Fibroblast of skin of left biceps (primary cell): Measurements from ENCODE around the gene USH1G.

Source experiments
- DNase-seq, 2 experiments: peaks; one replicate each; pipeline ENCODE4 v3.0.0-alpha.2; 2013; ENCODE audit warnings: low read depth in 2 of 2

The USH1G gene

DNA sequence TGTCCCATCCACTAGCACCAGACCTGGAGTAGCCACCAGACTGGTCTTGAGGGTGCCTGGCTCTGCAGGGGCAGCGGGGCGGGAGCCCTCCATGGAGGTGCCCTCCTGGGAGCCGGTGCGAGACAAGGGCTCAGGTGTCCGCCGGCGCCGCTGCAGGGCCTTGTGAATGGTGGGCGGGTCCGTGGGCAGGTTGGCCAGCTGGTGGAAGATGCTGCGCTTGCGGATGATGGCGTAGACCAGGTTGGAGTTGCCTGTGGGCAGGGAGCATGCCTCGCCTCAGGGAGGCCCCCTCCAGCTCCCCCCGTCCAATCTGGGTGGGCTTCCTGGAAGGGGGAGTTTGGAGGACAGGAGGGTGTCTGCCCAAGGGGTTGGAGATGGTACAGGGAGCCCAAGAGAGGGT is 31.1 kb upstream of the USH1G start:
- DNase-seq = no peak

DNA sequence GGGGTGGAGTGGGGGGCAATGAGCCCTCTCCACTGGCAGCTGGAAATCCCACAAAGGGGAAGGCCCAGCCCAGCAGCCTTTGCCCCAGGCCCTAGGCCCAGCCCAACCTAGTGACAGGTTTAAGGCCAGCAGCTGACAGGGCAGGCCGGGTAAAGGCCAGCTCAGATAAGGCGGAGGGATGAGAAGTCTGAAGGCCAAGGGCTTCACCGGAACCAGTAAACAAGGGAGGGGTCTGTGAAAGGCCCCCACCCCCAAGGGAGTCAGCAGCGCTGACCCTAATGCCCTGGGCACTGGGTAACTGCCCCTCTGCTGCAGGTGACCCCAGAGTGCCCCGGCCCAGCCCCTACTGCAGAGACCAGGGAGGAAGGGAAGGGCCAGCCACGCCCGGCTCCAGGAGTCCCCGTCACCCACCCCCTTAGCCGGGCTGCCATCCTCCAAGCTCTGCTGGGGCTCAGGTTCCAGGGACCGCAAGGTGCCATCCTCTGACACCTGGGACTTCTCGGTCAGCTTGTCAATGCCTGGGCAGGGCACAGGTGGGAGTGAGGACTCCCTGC is 30.2 kb upstream of the USH1G start:
- no peak for DNase-seq

DNA sequence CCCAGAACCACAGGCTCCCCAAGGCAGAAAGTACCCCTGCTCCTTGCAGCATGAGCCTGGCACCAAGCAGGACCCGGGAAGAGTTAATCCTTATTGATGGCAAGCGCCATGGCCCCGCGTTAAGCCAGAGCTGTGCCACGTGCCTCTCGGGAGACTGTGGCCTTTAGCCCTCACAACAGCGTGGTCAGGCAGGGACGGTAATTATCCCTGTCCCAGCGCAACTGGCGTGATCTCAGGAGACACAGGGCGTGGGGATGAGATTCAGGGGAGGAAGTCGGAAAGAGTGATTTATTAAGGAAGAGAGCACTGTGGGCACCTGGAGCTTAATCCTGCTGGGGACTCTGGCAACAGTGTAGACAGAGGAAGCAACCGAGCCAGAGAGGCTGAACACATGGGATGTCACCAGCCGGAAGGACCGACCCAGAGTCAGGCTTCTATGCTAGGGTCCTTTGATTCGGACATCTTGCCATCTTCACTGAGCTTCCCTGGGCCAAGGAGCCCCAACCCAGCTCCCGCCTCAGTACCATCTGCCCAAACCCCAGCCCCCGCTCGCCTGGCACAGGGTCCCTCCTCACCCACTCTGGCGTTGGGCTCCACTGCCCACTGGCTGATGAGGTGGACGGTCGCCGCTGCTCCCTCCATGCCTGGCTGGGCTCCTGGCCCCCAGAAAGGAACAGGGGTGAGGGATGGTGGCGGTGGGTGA is 29.5 kb upstream of the USH1G start:
- no peak for DNase-seq

DNA sequence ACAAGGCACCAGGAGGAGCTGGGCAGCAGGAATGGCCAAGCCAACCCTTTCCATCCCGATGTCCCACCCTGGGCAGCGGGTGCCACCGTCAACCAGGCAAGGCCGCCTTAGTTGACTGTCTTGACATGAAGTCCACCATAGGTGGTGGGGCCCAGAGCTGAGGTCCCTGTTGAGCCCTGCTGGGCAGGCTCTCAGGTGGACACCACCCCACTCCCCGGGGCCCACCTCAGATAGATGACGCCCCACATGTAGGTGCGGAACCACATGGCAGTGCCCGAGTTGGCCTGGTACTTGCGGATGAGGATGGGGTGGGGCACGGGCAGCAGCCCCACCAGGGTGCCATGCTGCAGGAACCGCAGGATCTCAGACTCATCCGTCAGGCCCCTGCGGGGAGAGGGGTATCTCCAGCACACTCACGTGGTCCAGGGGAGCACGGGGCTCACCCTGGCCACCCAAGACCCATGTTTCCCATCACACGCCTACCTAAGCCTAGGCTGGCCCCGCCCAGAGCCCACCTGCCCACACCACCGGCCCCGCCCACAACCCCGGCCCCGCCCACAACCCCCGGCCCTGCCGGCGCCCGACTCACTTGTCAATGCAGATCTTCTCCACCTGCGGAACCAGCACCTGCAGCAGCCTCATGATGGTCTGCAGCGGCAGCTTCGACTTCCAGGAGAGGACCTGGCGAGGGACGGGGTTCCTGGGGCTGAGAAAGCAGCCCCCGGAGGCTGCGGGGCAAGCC is 28.8 kb upstream of the USH1G start:
- no peak for DNase-seq

DNA sequence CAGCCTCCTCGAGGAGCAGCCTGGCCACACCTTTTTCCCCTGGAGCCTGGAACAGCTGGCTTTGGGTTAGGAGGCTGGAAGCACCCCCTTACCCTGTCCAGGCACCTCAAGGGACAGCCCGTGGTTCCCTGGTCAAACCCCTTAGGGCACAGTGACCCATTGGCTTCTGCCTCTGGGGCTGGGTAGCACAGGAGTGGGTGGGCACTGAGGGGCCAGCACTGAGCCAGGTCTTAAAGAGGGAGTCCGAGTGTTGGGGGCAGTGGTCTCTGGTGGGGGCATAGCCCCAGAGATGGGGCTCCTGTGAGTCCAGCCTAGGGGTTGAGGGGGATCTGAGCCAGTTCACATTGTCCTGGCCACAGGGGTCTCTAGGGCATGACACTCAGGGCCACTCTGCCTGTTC is 28.0 kb upstream of the USH1G start:
- DNase-seq = no peak

DNA sequence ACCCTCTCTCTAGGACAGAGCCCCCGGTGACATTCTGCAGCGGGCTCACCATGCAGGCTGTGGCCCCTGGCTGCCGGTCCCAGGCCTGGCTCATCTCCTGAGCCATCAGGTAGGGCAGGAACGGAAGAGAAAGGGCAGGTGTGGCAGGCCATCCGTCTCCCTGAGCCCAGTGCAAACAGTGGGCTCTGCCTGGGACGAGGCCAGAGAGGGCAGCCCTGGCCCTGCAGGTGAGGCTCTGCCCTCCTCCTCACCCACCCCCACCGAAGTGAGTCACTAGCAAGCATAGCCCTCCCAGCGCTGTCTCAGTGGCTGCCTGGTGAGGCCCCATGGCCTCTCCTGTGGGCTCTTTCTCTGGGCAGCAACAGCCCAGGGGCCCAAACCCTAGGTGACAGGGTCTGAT is 27.2 kb upstream of the USH1G start:
- no peak for DNase-seq

DNA sequence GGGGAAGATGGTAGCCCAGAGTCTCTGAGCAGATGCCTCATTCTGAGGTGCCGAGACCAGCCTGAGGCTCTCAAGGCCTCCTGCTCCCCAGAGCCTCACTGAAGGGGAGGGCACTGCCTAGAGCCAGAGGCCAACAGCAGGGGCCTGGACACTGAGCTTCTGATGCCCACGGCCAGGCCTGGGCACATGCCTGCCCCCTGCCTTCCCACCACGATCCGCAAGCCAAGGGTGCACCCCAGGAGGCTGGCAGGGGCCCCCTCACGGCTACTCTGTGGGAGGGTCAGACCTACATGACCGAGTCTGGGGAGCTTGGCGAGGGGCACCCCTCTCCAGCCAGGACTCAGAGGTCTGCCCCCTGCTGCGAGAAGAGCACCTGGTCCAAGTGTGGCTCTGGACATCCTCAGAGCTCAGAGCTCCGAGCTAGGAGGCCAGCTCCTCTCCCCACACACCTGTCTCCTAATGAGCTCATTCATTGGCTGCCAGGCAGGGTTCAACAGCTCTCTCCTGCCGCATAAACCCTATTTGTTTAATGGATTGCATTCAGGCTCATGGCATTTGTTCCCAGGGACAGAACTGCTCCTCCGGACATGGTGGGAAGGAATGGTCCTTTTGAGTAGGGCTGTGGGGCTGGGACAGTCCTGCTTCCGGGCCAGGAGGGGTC is 26.5 kb upstream of the USH1G start:
- no peak for DNase-seq

DNA sequence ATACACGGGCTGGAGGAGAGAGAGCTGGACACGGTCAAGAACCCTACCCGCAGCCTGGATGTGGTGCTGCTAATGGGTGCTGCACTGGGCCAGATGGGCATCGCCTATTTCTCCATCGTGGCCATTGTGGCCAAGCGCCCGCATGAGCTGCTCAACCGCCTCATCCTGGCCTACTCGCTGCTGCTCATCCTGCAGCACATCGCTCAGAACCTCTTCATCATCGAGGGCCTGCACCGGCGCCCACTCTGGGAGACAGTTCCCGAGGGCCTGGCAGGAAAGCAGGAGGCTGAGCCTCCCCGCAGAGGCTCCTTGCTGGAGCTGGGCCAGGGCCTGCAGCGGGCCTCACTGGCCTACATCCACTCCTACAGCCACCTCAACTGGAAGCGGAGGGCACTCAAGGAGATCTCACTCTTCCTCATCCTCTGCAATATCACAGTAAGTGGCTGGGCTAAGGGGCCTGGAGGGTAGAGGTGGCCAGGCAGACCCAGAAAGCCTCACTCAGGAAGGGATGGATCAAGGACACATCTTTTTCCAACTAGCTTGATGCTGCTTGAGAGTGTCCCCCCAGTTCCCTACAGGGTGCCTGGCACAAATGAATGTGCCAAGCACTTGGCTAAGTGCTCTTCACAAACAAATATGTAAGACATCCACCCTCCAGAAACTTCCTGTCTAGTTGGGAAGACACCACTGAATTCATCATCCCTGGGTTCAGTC is 24.1 kb upstream of the USH1G start:
- no peak for DNase-seq

DNA sequence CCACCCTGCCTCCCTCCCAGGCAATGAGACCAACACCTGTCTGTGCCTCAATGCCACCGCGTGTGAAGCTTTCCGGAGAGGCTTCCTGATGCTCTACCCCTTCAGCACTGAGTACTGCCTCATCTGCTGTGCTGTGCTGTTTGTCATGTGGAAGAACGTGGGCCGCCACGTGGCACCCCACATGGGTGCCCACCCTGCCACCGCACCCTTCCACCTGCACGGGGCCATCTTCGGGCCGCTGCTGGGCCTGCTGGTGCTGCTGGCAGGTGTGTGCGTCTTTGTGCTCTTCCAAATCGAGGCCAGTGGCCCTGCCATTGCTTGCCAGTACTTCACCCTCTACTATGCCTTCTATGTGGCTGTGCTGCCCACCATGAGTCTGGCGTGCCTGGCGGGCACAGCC is 23.6 kb upstream of the USH1G start:
- no peak for DNase-seq

DNA sequence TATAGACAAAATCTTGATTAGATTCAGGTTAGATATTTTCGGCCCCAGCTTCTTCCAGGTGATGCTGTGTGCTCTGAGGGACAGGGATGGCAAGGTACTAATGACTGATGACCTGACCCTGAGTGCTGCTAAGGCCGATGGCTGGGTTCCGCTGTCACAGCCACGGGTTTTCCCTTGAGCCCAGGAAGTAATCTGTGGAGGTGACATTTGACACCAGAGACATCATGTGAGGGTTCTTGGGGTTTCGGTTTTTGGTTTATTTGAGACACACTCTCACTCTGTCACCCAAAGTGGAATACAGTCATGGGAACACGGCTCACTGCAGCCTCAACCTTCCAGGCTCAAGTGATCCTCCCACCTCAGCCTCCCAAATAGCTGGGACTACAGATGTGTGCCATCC is 22.5 kb upstream of the USH1G start:
- no peak for DNase-seq

DNA sequence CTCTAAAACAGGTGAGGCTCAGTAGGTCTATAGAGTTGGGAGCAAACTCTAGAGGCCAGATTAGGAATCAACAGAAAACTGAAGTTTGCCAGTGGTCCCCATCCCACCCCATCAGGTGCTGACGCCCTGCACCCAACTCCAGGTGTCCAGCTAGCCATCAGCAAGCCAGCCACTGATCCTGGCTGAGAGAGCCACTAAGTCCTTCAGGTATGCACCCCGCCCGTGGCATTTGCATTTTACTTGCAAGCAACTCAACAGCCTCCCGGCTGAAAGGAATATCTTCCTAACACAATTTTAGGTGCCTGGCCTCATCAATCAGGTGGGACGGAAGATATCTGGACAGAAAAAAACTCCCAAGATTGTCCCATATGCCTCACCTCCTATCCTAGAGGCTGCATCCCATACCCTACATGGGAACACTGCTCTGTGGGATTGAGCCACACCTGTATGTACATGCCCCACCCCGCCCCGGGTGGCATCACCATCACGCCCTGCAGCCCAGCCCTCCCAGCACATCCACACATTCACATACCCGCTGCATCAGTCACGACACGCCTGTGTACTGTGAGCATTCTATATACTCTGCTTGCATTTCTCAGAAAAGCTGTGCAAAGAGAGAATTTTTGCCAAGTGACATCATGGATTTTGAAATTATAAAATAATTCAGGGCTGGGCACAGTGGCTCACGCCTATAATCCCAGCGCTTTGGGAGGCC is 20.9 kb upstream of the USH1G start:
- no peak for DNase-seq

DNA sequence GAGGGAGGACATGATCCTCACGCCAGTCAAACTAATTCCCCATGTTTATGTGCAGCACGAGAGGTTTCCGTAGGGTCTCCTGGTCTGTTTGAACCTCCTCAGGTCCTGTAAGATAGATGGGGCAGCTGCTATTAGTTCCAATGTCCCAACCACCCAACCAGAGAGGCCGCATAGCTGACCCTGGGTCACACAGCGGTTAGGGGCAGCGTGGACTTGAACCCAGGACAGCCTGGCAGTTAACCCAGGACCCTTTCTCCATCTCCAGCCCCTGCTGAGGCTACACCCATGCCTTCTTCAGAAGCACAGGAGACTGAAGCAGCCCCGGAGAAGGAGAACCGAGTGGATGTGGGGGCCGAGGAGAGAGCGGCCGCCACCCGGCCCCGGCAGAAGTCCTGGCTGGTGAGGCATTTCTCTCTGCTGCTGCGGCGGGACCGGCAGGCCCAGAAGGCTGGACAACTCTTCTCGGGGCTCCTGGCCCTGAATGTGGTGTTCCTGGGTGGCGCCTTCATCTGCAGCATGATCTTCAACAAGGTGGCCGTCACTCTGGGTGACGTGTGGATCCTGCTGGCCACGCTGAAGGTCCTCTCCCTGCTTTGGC is 18.2 kb upstream of the USH1G start:
- DNase-seq = no peak

DNA sequence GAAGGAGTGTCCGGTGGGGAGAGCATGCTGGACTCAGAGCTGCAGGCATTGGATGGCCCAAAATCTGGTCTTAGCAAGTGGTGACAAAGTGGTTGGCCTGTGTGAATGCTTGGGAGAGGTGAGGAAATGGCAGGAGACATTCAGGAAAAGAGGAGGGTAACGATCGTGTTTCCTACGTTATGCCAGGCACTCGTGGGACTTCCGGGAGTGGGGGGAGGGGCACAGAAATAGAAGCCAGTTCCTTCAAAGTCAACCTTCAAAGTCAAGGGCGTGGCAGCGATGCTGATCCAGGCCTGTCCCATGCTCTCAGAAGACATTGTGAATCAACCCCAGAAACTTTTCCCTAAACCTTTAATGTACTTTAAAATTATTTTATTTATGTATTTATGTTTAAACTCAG is 16.5 kb upstream of the USH1G start:
- DNase-seq = no peak

DNA sequence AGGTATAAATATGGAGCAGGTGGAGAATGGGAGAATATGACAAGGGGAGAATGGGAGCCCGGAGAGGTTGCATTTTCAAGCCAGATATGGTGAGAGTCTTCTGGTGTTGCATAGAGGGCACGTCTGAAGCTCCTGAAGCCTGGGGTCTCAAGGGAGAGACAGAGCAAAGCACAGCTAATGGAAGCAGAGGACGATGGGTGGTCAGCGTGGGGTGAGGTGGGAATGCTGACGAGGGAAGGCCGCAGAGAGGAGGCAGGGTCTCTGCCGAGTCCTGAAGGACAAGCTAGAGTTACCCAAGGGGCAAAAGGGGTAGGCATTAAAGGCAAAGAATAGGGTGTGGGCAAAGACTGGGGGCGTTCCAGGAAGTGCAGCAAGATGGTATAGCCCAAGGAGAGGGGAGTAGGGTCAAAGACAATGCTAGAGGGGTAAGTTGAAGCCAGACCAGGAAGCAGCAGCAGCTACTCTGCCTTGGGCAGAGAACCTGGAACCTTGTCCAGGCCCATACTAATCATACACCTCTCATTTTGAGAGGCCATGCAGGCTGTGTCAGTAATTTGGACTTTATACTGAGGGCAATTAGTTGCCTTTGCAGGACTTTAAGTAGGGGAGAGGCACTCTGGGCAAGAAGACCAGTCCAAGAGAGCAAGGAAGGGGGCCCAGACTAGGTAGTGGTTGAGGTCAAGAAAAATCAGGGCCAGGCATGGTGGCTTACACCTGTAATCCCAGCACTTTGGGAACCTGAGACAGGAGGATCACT is 15.3 kb upstream of the USH1G start:
- DNase-seq = no peak

DNA sequence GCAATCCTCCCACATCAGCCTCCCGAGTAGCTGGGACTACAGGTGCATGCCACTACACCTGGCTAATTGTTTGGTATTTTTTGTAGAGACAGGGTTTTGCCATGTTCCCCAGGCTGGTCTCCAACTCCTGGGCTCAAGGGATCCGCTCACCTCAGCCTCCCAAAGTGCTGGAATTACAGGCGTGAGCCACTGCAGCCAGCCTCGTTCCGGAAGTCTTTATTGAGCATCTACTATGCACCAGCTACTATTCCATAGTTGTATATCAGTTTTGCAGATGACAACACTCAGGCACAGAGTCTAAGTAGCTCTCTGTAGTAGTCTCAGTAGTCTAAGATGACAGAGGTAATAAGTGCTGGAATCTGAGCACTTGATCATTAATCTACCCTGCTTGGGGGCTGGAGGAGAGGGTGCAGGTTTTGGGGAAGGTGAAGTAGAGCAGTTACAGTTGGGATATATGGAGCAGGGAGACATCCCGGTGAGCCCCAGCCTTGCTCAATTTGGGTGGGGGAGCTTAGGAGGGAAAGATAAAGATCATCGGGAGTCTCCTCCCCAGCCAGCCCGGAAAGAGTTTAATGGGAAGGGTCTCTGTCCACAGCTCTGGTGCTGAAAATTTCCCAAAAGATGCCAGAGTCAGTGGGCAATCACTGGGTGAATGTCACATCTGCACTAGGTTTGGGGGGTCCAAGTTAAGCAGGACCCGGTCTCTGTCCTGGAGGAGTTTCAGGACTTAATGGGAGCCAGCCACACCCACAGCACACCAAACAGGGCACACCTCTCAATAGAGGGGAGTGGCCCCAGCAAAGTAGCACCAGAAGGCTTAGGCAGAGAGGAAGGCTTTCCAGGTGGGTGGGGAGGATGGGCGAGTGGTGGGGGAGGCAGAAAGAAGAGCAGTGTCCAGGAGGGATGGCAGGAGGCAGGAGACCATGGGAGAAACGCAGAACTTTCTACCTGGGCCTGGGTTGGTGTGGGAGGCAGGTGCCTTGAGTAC is 14.3 kb upstream of the USH1G start:
- DNase-seq = no peak

DNA sequence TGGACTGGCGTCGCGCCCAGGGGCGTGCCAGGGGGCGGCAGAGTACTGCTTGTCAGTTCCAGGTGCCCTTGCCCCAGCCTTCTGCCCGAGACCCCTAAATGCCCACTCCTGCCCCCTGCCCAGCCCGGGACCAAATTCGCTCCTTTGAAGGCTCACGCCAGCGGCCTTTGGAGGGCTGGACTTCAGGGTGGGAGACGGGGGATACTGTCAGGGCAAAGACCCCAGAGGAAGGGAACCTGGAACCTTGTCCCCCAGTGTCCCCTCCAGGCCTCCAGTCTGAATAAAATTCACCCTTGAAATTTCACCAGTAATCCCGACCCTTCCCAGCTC is 13.4 kb upstream of the USH1G start:
- no peak for DNase-seq

DNA sequence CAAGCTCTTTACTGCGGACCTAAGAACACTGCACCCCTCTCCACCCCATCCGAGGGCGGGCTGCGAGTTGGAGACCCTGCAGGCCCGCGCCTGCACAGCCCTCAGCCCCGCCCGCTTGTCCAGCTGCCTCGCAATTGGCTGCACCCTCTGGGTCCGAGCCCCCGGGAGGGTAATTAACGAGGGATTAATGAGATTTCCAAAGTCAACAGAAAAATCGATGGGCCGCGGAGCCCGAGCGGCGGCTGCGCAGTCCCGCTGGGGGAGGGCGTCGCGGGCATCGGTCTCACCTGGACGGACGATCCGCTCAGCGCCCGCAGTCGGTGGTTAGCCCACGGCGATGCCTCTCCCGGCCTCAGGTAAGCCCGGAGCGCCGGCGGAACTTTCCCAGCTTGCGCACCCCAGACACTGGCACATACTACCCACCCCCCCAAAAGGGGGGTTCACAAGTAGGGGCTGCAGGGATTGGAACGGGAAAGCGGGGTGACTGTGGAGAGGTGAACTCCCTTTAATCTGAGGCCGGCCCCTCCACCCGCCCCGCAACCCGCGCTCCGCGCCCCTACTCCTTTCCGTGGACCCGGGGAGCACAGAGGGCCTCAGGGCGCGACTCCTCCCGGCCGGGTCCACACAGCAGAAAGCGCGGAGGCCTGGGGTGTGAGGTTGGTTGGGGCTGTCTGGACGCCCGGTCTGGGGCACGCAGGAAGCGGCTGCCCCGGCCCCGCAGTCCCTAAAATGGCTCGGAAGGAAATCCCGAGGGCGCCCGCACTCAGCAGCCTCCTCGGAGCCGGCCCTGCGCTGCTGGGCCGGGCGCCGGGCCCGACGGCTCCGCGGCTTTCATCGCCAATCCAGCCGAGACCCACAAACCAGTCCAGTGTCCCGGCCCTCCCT is 12.8 kb upstream of the USH1G start, which contains the start of gene OTOP3:
OTOP3 (plus strand) TSS at position 314 of the 885 bp plus-strand sequence; CDS start at position 338, 24 bp downstream.
- no peak for DNase-seq

DNA sequence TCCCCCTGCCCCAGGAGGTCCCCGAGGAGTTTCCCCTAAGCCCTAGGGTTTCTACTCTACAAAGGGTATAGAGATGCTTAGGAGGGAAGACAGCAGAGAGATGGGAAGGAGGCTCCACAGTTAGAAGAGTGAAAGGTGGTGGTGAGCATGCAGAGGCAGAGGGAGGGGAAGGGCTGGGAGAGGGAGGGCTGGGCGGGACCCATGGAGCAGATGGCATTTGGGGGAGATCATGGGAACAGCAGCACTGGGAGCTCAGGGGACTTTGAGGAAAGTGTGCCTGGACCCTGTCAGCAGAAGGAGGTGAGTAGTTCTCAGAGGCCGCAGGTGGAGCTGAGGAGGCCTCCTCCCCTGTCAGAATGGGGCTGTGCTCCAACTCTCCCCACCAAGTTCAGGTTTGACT is 12.0 kb upstream of the USH1G start:
- no peak for DNase-seq
